ENCODE results near the gene RHOH. TPM values are rescaled to one million over a fixed set of nuclear protein-coding genes. Genes with fewer than 3 reads are reported as not detected.

Gene RHOH
- total RNA-seq, 2 experiments from 2014 or later = 38.2 to 83.2 TPM

GRCh38 chr4:40253906-40254305 lies 57.1 kb downstream of the RHOH start:
- ChIA-PET CTCF (ENCODE audit: unreplicated experiment) (no interaction called here), POLR2A (interaction anchor here (0.5 to 1.3 kb wide), 4 partner anchors 22 to 377 kb away, joined by 3 to 5 read pairs (median 4); no protein-coding TSS in a partner anchor)
- TF ChIP-seq CTCF (conservative IDR thresholded peaks at IDR 0.05; ENCODE audit: low read length) (no peak), EZH2phosphoT487 (IDR thresholded peaks at IDR 0.05; ENCODE audit: borderline replicate concordance, low read depth, low read length) (no peak)
- no peak overlapping the region for H3K4me3 ChIP-seq (ENCODE audit: low read depth, low read length, poor library complexity, severe bottlenecking)
- H4K20me1 ChIP-seq (ENCODE audit: insufficient read depth, low read length) = no peaks in the 10 kb centered on the region
- intact Hi-C loops (cut with micrococcal nuclease; ENCODE audit: unreplicated experiment) = no loop called here
- BruUV-seq (replicated peaks) = no TSS peak
- H3K4me1 ChIP-seq (ENCODE audit: insufficient read depth, low read length, poor library complexity, severe bottlenecking) = no peaks in the 10 kb centered on the region
- no peaks in the 10 kb centered on the region for H3K9me3 ChIP-seq (ENCODE audit: low read length)
- no peaks in the 10 kb centered on the region for H3K9me2 ChIP-seq (ENCODE audit: insufficient read depth, low read length)
- H3K4me2 ChIP-seq (ENCODE audit: low read length) = no peak overlapping the region
- H3K36me3 ChIP-seq (ENCODE audit: insufficient read depth, low read length) = no peaks in the 10 kb centered on the region
- no peaks in the 10 kb centered on the region for H3K79me2 ChIP-seq (ENCODE audit: insufficient read depth, low read depth, low read length)
- DNase-seq (ENCODE audit: low spot score) = no peak
- H2AFZ ChIP-seq (ENCODE audit: low read length) = no peak overlapping the region
- no peak overlapping the region for H3K27ac ChIP-seq (ENCODE audit: low read depth, low read length, poor library complexity, severe bottlenecking)

- H4K20me1 ChIP-seq (ENCODE audit: insufficient read depth, low read length) = no peaks in the 10 kb centered on the region
- H3K36me3 ChIP-seq (ENCODE audit: insufficient read depth, low read length) = no peaks in the 10 kb centered on the region
- no TSS peak for BruUV-seq (replicated peaks)
- no peak overlapping the region for H3K27ac ChIP-seq (ENCODE audit: low read depth, low read length, poor library complexity, severe bottlenecking)
- intact Hi-C loops (cut with micrococcal nuclease; ENCODE audit: unreplicated experiment) = no loop called here
- no peak overlapping the region for H3K4me3 ChIP-seq (ENCODE audit: low read depth, low read length, poor library complexity, severe bottlenecking)
- H3K4me1 ChIP-seq (ENCODE audit: insufficient read depth, low read length, poor library complexity, severe bottlenecking) = no peaks in the 10 kb centered on the region
- ChIA-PET POLR2A (interaction anchor here (0.6 to 1.9 kb wide), 2 partner anchors 13 to 378 kb away, joined by 3 to 4 read pairs; no protein-coding TSS in a partner anchor), CTCF (ENCODE audit: unreplicated experiment) (no interaction called here)
- TF ChIP-seq CTCF (conservative IDR thresholded peaks at IDR 0.05; ENCODE audit: low read length) (no peak), EZH2phosphoT487 (IDR thresholded peaks at IDR 0.05; ENCODE audit: borderline replicate concordance, low read depth, low read length) (no peak)
- H3K4me2 ChIP-seq (ENCODE audit: low read length) = no peak overlapping the region
- no peaks in the 10 kb centered on the region for H3K9me2 ChIP-seq (ENCODE audit: insufficient read depth, low read length)
- H3K9me3 ChIP-seq (ENCODE audit: low read length) = no peaks in the 10 kb centered on the region
- H2AFZ ChIP-seq (ENCODE audit: low read length) = no peak overlapping the region
- DNase-seq (ENCODE audit: low spot score) = no peak
- no peaks in the 10 kb centered on the region for H3K79me2 ChIP-seq (ENCODE audit: insufficient read depth, low read depth, low read length)
These were observed 58.0 kb downstream of the RHOH start for GRCh38 chr4:40254608-40255392.

All from OCI-LY7 (cell line).